SK-N-SH (cell line): ENCODE data around the gene MTR.

Experiments used
- CTCF ChIP-seq: fragments of 200-600 bp; sonication (generic); IDR thresholded peaks from 2 replicates; pipeline ENCODE4 v1.6.1; 2017; ENCODE audit warnings: antibody characterized with exemption, mild to moderate bottlenecking, moderate library complexity
- EP300 ChIP-seq, 2 experiments: IDR thresholded peaks; 2 replicates each; pipeline versions ENCODE4 v1.4.0 to v1.6.1; 2012; ENCODE audit warnings: borderline replicate concordance in 1 of 2, low read depth in 1 of 2, low read length in 1 of 2
- EZH2phosphoT487 ChIP-seq: fragments of 200-600 bp; sonication (generic); IDR thresholded peaks from 2 replicates; pipeline ENCODE4 v1.6.1; 2017; ENCODE audit warnings: low read depth, mixed run types, mild to moderate bottlenecking, antibody characterized with exemption, moderate library complexity, borderline replicate concordance
- RFX5 ChIP-seq: IDR thresholded peaks from 2 replicates; pipeline ENCODE4 v1.6.1; 2012; ENCODE audit warnings: mild to moderate bottlenecking, improper control_type of control experiment, low read length
- TAF1 ChIP-seq: IDR thresholded peaks from 2 replicates; pipeline ENCODE4 v1.6.1; 2012; ENCODE audit warnings: low read depth, mild to moderate bottlenecking, low read length, moderate library complexity, borderline replicate concordance
- TCF12 ChIP-seq: IDR thresholded peaks from 2 replicates; pipeline ENCODE4 v1.4.0; 2012
- YY1 ChIP-seq: IDR thresholded peaks from 2 replicates; pipeline ENCODE4 v1.4.0; 2012; ENCODE audit warnings: low read depth, mild to moderate bottlenecking

GRCh38 chr1:236761397-236762132 lies 33.5 kb upstream of the MTR start:
- no peak for TF ChIP-seq YY1
- TF ChIP-seq TCF12 = no peak
- TF ChIP-seq EZH2phosphoT487 = no peak
- TF ChIP-seq CTCF = no peak
- no peak for TF ChIP-seq RFX5
- TF ChIP-seq TAF1 = no peak
- no peak for TF ChIP-seq EP300 (IDR thresholded peaks at IDR 0.05; ENCODE audit: borderline replicate concordance in 1 of 2, low read depth in 1 of 2, low read length in 1 of 2)
